HFFc6 (cell line): ENCODE data around the gene PID1. TPM values are rescaled to one million over a fixed set of nuclear protein-coding genes. Genes with fewer than 3 reads are reported as not detected.

ENCODE experiments used
- DNase-seq: peaks from one replicate; pipeline ENCODE4 v3.0.0-alpha.2; 2018
- H3K27ac Mint-ChIP-seq: 2 replicates; pipeline ENCODE4 v1.8.0; 2020; ENCODE audit warnings: mild to moderate bottlenecking, mixed read lengths
- H3K27me3 Mint-ChIP-seq: 2 replicates; pipeline ENCODE4 v1.8.0; 2021; ENCODE audit warnings: mild to moderate bottlenecking, moderate library complexity, mixed read lengths; ENCODE audit not compliant: insufficient read depth
- H3K36me3 Mint-ChIP-seq: 2 replicates; pipeline ENCODE4 v1.8.0; 2021; ENCODE audit warnings: low read depth, mixed read lengths
- H3K4me1 Mint-ChIP-seq: 2 replicates; pipeline ENCODE4 v1.8.0; 2020; ENCODE audit warnings: low read depth, mixed read lengths
- H3K4me3 Mint-ChIP-seq: 2 replicates; pipeline ENCODE4 v1.8.0; 2020; ENCODE audit warnings: mild to moderate bottlenecking, moderate library complexity, mixed read lengths
- H3K9me3 Mint-ChIP-seq: 2 replicates; pipeline ENCODE4 v1.8.0; 2020; ENCODE audit warnings: mild to moderate bottlenecking, mixed read lengths
- CTCF ChIP-seq: fragments of 200-600 bp; sonication (generic); IDR thresholded peaks from 2 replicates; pipeline ENCODE4 v1.5.0; 2021; ENCODE audit warnings: antibody characterized with exemption, mild to moderate bottlenecking
- total RNA-seq, 6 experiments: library from RNA; stranded (reverse); fragmentation: NEBNext Ultra II Directional; extraction: Animal tissue kit (Norgen Biotek cat#: 25700); gene quantifications; 2 replicates in 1 of 6; 3 replicates in 5 of 6; pipeline ENCODE4 v1.2.3, GENCODE V29; 2021

PID1 gene
- total RNA-seq, 6 experiments from 2014 or later = 6.7 to 9.1 (median 8.6) TPM

DNA sequence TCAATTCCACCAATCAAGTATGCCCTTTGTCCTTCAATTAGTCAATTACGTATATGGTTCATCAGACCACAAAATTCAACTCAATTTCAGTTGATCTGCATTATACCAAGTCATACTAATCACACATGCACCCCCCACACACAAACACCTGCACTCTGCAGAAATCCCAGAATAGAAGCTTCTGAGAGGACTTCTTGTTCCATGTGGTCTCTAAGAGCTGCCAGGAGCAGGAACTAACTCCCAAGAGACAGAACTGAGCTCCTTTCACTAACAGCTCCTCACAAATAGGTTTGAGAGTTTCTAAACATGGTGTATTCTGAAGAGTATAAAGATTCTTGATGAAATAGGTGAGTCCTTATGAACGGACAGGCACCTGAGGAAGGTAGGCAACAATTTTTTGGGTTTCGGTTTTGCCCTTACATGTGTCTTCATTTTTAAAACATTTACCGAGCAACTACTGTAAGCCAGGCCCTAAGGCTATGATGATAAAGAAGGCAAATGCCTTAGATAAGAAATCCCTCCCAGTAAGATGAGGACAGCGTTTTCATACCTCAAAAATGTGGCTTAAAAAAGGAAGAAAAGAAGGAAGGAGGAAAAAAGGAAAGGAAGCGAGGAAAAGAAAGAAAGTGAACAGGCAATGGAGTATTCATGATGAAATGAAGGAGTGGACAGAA is 183.1 kb downstream of the PID1 start:
- no peak for TF ChIP-seq CTCF
- Mint-ChIP-seq H3K4me3 (no peak overlapping the region; the same call in 1 of the 2 replicates), H3K27ac (no peak overlapping the region), H3K9me3 (no peaks in the 10 kb centered on the region), H3K27me3 (no peaks in the 10 kb centered on the region), H3K36me3 (no peaks in the 10 kb centered on the region; the same call in 1 of the 2 replicates), H3K4me1 (peaks cover 32% of the 10 kb centered on the region)
- DNase-seq = no peak

DNA sequence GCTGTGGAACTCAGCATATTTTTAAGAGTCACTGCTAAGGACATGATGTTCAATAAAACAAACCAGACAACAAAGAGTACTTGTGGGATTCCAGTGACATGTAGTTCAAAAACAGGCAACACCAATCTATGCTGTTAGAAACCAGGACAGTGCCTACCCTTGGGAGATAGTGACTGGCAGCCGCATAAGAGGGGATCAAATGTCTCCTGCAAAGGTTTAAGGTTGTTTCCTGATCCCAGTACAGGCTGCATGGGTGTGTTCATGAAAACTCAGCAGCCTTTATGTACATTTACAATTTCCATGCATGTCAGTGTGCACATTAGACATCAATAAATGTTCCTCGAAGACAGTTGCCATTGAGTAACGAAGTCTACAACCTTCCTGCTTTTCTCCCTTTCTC is 183.8 kb downstream of the PID1 start:
- no peaks in the 10 kb centered on the region for H3K27me3 Mint-ChIP-seq
- H3K9me3 Mint-ChIP-seq = no peaks in the 10 kb centered on the region
- TF ChIP-seq CTCF = no peak
- no peak overlapping the region for H3K27ac Mint-ChIP-seq
- H3K4me3 Mint-ChIP-seq = no peak overlapping the region
- H3K4me1 Mint-ChIP-seq = peaks cover 32% of the 10 kb centered on the region
- no peak for DNase-seq
- no peaks in the 10 kb centered on the region for H3K36me3 Mint-ChIP-seq

DNA sequence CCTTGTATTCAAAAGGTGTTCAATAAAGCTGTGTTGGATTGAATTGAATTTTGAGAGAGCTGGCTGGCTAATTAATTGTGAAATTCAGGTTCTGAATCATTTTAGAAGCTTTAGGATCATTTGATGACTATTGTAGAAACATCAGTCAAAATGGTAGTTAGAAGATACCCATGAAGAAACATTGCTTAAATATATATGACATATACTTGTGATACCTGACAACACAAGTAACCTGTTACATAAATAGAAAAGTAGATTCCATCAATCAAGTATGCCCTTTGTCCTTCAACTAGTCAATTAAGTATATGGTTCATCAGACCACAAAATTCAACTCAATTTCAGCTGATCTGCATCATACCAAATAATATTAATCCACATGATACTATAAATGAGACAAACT is 185.6 kb downstream of the PID1 start:
- Mint-ChIP-seq H3K36me3 (no peaks in the 10 kb centered on the region), H3K9me3 (no peaks in the 10 kb centered on the region), H3K4me3 (no peak overlapping the region), H3K27me3 (no peaks in the 10 kb centered on the region), H3K4me1 (peaks cover 45% of the 10 kb centered on the region), H3K27ac (no peak overlapping the region)
- TF ChIP-seq CTCF = no peak
- no peak for DNase-seq

DNA sequence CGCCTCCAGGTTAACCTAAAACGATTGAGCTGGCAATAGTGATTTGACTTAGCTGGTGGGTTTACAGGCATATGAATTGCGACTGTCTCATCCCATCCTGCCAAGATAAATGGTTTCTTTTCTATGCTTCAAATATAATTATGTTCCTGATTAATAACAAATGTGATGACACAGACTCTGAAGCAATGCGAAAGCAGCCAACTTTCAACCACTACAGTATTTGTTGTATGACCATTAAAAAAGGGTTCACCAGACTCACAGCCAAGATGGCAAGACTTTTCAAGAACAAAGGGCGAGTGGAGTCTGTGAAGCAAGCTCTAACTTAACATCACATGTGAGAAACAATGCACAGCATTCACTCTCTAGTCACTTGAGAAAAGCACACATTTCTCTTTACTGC is 186.6 kb downstream of the PID1 start:
- no peak for TF ChIP-seq CTCF
- no peak overlapping the region for H3K4me3 Mint-ChIP-seq
- H3K36me3 Mint-ChIP-seq = no peaks in the 10 kb centered on the region
- no peaks in the 10 kb centered on the region for H3K27me3 Mint-ChIP-seq
- DNase-seq = no peak
- H3K27ac Mint-ChIP-seq = no peak overlapping the region
- peaks cover 40% of the 10 kb centered on the region for H3K4me1 Mint-ChIP-seq
- H3K9me3 Mint-ChIP-seq = no peaks in the 10 kb centered on the region; the same call in 1 of the 2 replicates

- Mint-ChIP-seq H3K36me3 (no peaks in the 10 kb centered on the region; the same call in 1 of the 2 replicates), H3K27ac (no peak overlapping the region), H3K4me3 (no peak overlapping the region), H3K27me3 (no peaks in the 10 kb centered on the region), H3K9me3 (no peaks in the 10 kb centered on the region; the same call in 1 of the 2 replicates), H3K4me1 (peaks cover 37% of the 10 kb centered on the region)
- no peak for DNase-seq
- TF ChIP-seq CTCF = no peak
Measured at GRCh38 chr2:229083606-229084340, 187.3 kb downstream of the PID1 start.
